GM12878 (cell line): Measurements from ENCODE around the gene GET3. TPM values are rescaled to one million over a fixed set of nuclear protein-coding genes. Genes with fewer than 3 reads are reported as not detected.

Experiments
- CEBPB ChIP-seq, 2 experiments: fragments of 150-350 bp in 1 of 2; IDR thresholded peaks; 2 replicates each; pipeline ENCODE4 v1.6.1; 2012 to 2014; ENCODE audit warnings: low read depth in 2 of 2, low read length in 2 of 2, borderline replicate concordance in 1 of 2, inconsistent platforms in 1 of 2
- CREB1 ChIP-seq: IDR thresholded peaks from 2 replicates; pipeline ENCODE4 v1.6.1; 2012; ENCODE audit warnings: low read depth, mild to moderate bottlenecking, inconsistent platforms
- CREM ChIP-seq: IDR thresholded peaks from 2 replicates; pipeline ENCODE4 v1.6.1; 2014; ENCODE audit warnings: antibody characterized with exemption, low read depth
- ETV6 ChIP-seq, 2 experiments: fragments of 450-650 bp in 1 of 2; IDR thresholded peaks in 1 of 2; conservative IDR thresholded peaks in 1 of 2; 2 replicates each; pipeline ENCODE4 v1.6.1; 2014; ENCODE audit warnings: antibody characterized with exemption in 1 of 2, borderline replicate concordance in 1 of 2, low read depth in 1 of 2, mild to moderate bottlenecking in 1 of 2, moderate library complexity in 1 of 2
- HDAC2 ChIP-seq: fragments of 200-600 bp; sonication (generic); IDR thresholded peaks from 2 replicates; pipeline ENCODE4 v1.6.1; 2017
- NFIC ChIP-seq: IDR thresholded peaks from 2 replicates; pipeline ENCODE4 v1.6.1; 2012; ENCODE audit warnings: low read depth, mild to moderate bottlenecking, inconsistent platforms, low read length, moderate library complexity
- NR2F1 ChIP-seq: fragments of 450-650 bp; conservative IDR thresholded peaks from 2 replicates; pipeline ENCODE4 v1.6.1; 2017; ENCODE audit warnings: mild to moderate bottlenecking
- PAX8 ChIP-seq: fragments of 450-650 bp; IDR thresholded peaks from 2 replicates; pipeline ENCODE4 v1.6.1; 2017; ENCODE audit warnings: mild to moderate bottlenecking, moderate library complexity
- POLR2AphosphoS5 ChIP-seq: IDR thresholded peaks from 2 replicates; pipeline ENCODE4 v1.6.1; 2011; ENCODE audit warnings: mild to moderate bottlenecking, low read length, inconsistent platforms
- RB1 ChIP-seq: fragments of 450-650 bp; formaldehyde crosslinking; IDR thresholded peaks from 2 replicates; pipeline ENCODE4 v1.6.1; 2017; ENCODE audit warnings: mild to moderate bottlenecking, borderline replicate concordance
- RFX5 ChIP-seq: IDR thresholded peaks from 2 replicates; pipeline ENCODE4 v1.6.1; 2011; ENCODE audit warnings: low read depth, low read length, improper control_type of control experiment
- TBL1XR1 ChIP-seq: IDR thresholded peaks from 2 replicates; pipeline ENCODE4 v1.6.1; 2012; ENCODE audit warnings: low read depth, low read length, improper control_type of control experiment
- TCF12 ChIP-seq: IDR thresholded peaks from 2 replicates; pipeline ENCODE4 v1.6.1; 2011; ENCODE audit warnings: low read depth, mild to moderate bottlenecking, low read length
- TCF3 ChIP-seq: IDR thresholded peaks from 2 replicates; pipeline ENCODE4 v1.6.1; 2012; ENCODE audit warnings: low read depth, mild to moderate bottlenecking, low read length, borderline replicate concordance; ENCODE audit not compliant: insufficient read depth
- YBX1 ChIP-seq: fragments of 450-650 bp; IDR thresholded peaks from 2 replicates; pipeline ENCODE4 v1.6.1; 2016; ENCODE audit warnings: antibody characterized with exemption
- ZNF384 ChIP-seq: IDR thresholded peaks from 2 replicates; pipeline ENCODE4 v1.6.1; 2012; ENCODE audit warnings: low read depth, mild to moderate bottlenecking, low read length, improper control_type of control experiment, borderline replicate concordance
- ZNF622 ChIP-seq: fragments of 450-650 bp; IDR thresholded peaks from 2 replicates; pipeline ENCODE4 v1.6.1; 2017; ENCODE audit warnings: mild to moderate bottlenecking, inconsistent platforms
- polyA plus RNA-seq, 11 experiments: library from polyadenylated mRNA; depleted of rRNA in 4 of 11; unstranded in 6 of 11; stranded (reverse) in 5 of 11; fragments of >200 nt; fragmentation: Nextera tagmentation in 4 of 11; fragmentation: Illumina TruSeq in 1 of 11; extraction: Ambion mirVana in 4 of 11; extraction: Trizol in 1 of 11; gene quantifications; 1 replicate in 1 of 11; 2 replicates in 10 of 11; pipeline versions ENCODE4 v1.2.1 to v1.2.3, GENCODE V29; 2011 to 2016; ENCODE audit warnings: inconsistent platforms in 2 of 11, missing spikeins in 2 of 11, low read depth in 1 of 11
- total RNA-seq, 4 experiments: library from RNA; depleted of rRNA in 3 of 4; stranded (reverse); fragments of >200 nt in 3 of 4; fragmentation: Illumina TruSeq in 1 of 4; extraction: Trizol in 1 of 4; gene quantifications; 2 replicates each; pipeline versions ENCODE4 v1.2.1 to v1.2.3, GENCODE V29; 2013 to 2021
- TF ChIP-seq, protein P1 (sequence below): IDR thresholded peaks from 2 replicates; pipeline ENCODE4 v1.6.1; 2012; ENCODE audit warnings: mild to moderate bottlenecking, low read depth, low read length
- TF ChIP-seq, protein P2 (sequence below): IDR thresholded peaks from 2 replicates; pipeline ENCODE4 v1.6.1; 2012; ENCODE audit warnings: low read depth, low read length, improper control_type of control experiment
- TF ChIP-seq, protein P3 (sequence below), 3 experiments: IDR thresholded peaks in 2 of 3; conservative IDR thresholded peaks in 1 of 3; 2 replicates each; pipeline ENCODE4 v1.5.1; 2011; ENCODE audit warnings: low read depth in 3 of 3, low read length in 3 of 3, mild to moderate bottlenecking in 3 of 3, control low read depth in 2 of 3, moderate library complexity in 2 of 3, inconsistent platforms in 1 of 3, mixed read lengths in 1 of 3; ENCODE audit not compliant: control insufficient read depth in 2 of 3, insufficient read depth in 1 of 3; ENCODE audit errors: extremely low read depth in 1 of 3
- TF ChIP-seq, protein P4 (sequence below): fragments of 450-650 bp; IDR thresholded peaks from 2 replicates; pipeline ENCODE4 v1.6.1; 2017; ENCODE audit warnings: mild to moderate bottlenecking

The GET3 gene
- total and polyA plus RNA-seq, 10 of the 15 experiments (the other 5 are each of a cell fraction or from before 2014, with no cell fraction given) = 14.5 to 144 (median 97.2) TPM

DNA sequence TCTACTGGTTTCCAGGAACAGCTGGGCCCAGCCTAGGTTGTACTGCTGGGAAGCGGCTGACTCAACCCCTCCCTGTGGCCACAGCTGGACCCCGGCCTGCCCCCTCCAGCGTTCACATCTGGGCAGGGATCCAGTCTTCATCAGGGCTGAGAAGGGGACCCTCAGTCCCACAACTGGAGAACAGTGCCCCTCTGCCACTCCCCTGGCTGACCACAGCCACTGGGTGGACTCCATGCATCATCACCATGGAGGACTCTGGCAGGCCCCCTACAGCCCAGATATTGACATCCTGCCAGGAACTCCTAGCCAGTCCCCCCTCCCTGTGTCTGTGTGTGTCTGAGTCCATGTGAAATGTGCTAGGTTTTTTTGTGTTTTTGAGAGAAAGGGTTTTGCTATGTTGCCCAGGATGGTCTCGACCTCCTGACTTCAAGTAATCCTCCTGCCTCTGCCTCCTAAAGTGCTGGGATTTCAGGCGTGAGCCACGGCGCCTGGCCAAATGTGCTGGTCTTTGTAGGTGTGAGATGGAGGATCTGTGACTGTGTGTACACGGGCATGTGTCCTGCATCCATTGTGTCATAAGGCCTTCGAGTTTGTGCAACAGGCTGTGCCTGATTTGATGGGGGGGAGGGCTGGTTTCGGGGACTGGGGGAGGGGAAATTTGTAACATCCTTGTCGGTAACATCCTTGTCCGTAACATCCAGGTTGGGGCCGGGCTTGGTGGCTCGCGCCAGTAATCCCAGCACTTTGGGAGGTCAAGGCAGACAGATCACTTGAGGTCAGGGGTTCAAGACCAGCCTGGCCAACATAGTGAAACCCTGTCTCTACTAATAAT is 42.1 kb downstream of the GET3 start (continued):
- TF ChIP-seq, protein P1, sequence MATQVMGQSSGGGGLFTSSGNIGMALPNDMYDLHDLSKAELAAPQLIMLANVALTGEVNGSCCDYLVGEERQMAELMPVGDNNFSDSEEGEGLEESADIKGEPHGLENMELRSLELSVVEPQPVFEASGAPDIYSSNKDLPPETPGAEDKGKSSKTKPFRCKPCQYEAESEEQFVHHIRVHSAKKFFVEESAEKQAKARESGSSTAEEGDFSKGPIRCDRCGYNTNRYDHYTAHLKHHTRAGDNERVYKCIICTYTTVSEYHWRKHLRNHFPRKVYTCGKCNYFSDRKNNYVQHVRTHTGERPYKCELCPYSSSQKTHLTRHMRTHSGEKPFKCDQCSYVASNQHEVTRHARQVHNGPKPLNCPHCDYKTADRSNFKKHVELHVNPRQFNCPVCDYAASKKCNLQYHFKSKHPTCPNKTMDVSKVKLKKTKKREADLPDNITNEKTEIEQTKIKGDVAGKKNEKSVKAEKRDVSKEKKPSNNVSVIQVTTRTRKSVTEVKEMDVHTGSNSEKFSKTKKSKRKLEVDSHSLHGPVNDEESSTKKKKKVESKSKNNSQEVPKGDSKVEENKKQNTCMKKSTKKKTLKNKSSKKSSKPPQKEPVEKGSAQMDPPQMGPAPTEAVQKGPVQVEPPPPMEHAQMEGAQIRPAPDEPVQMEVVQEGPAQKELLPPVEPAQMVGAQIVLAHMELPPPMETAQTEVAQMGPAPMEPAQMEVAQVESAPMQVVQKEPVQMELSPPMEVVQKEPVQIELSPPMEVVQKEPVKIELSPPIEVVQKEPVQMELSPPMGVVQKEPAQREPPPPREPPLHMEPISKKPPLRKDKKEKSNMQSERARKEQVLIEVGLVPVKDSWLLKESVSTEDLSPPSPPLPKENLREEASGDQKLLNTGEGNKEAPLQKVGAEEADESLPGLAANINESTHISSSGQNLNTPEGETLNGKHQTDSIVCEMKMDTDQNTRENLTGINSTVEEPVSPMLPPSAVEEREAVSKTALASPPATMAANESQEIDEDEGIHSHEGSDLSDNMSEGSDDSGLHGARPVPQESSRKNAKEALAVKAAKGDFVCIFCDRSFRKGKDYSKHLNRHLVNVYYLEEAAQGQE = no peak
- TF ChIP-seq ETV6 (conservative IDR thresholded peaks at IDR 0.05 in 1 of 2, IDR thresholded peaks at IDR 0.05 in 1 of 2; ENCODE audit: borderline replicate concordance in 1 of 2, low read depth in 1 of 2) (no peak), RFX5 (no peak), NFIC (no peak), ZNF384 (no peak), TBL1XR1 (no peak), CREM (no peak), TCF3 (0 out of 2 replicates have a peak, but pooled peaks have one; percentile 37), CREB1 (no peak), TCF12 (peak; percentile 62; the same call in 1 of the 2 replicates), PAX8 (no peak), CEBPB (IDR thresholded peaks at IDR 0.05; ENCODE audit: borderline replicate concordance in 1 of 2, low read depth in 2 of 2, low read length in 2 of 2) (no peak), RB1 (no peak), ZNF622 (no peak), YBX1 (no peak), POLR2AphosphoS5 (no peak), NR2F1 (0 out of 2 replicates have a peak, but pooled peaks have one; percentile 16), HDAC2 (no peak)
- TF ChIP-seq, protein P2, sequence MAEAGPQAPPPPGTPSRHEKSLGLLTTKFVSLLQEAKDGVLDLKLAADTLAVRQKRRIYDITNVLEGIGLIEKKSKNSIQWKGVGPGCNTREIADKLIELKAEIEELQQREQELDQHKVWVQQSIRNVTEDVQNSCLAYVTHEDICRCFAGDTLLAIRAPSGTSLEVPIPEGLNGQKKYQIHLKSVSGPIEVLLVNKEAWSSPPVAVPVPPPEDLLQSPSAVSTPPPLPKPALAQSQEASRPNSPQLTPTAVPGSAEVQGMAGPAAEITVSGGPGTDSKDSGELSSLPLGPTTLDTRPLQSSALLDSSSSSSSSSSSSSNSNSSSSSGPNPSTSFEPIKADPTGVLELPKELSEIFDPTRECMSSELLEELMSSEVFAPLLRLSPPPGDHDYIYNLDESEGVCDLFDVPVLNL = no peak
- TF ChIP-seq, protein P3, sequence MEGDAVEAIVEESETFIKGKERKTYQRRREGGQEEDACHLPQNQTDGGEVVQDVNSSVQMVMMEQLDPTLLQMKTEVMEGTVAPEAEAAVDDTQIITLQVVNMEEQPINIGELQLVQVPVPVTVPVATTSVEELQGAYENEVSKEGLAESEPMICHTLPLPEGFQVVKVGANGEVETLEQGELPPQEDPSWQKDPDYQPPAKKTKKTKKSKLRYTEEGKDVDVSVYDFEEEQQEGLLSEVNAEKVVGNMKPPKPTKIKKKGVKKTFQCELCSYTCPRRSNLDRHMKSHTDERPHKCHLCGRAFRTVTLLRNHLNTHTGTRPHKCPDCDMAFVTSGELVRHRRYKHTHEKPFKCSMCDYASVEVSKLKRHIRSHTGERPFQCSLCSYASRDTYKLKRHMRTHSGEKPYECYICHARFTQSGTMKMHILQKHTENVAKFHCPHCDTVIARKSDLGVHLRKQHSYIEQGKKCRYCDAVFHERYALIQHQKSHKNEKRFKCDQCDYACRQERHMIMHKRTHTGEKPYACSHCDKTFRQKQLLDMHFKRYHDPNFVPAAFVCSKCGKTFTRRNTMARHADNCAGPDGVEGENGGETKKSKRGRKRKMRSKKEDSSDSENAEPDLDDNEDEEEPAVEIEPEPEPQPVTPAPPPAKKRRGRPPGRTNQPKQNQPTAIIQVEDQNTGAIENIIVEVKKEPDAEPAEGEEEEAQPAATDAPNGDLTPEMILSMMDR (IDR thresholded peaks at IDR 0.05 in 2 of 3, conservative IDR thresholded peaks at IDR 0.05 in 1 of 3; ENCODE audit: control insufficient read depth in 2 of 3, extremely low read depth in 1 of 3, insufficient read depth in 1 of 3, low read depth in 3 of 3, low read length in 3 of 3) = peak in 2 of 3 experiments; percentile 18 to 30; a peak in 3 of 6 replicates
- TF ChIP-seq, protein P4, sequence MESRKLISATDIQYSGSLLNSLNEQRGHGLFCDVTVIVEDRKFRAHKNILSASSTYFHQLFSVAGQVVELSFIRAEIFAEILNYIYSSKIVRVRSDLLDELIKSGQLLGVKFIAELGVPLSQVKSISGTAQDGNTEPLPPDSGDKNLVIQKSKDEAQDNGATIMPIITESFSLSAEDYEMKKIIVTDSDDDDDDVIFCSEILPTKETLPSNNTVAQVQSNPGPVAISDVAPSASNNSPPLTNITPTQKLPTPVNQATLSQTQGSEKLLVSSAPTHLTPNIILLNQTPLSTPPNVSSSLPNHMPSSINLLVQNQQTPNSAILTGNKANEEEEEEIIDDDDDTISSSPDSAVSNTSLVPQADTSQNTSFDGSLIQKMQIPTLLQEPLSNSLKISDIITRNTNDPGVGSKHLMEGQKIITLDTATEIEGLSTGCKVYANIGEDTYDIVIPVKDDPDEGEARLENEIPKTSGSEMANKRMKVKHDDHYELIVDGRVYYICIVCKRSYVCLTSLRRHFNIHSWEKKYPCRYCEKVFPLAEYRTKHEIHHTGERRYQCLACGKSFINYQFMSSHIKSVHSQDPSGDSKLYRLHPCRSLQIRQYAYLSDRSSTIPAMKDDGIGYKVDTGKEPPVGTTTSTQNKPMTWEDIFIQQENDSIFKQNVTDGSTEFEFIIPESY = no peak
